Measurements from ENCODE around the gene GPANK1. TPM values are rescaled to one million over a fixed set of nuclear protein-coding genes. Genes with fewer than 3 reads are reported as not detected.
A peak's percentile ranks its signal among the peaks of the same experiment; 100 is the strongest.

The GPANK1 gene
- total and polyA plus RNA-seq, 12 donors, result 7.4 to 61.2 (median 17.2) TPM

- DNase-seq, result peak in 6 of 7 donors; percentile 80 to 91 (median 88)
- 3 to 4% (median 3%) methylated on average over 17 to 29 of the region's 29 CpGs for WGBS, 4 donors
- Histone ChIP-seq H3K4me1 (replicated peaks in 1 of 2) (peaks cover 12 to 31% of the 10 kb centered on the region in 2 donors), H3K27ac (peak overlapping the region; percentile 97 to 100 (median 98)), H3K36me3 (replicated peaks in 1 of 2) (peaks cover 0 to 51% of the 10 kb centered on the region in 2 donors), H3K4me3 (peak overlapping the region; percentile 13 to 92 (median 64)), H3K9me3 (replicated peaks in 1 of 3) (no peaks in the 10 kb centered on the region), H3K27me3 (no peaks in the 10 kb centered on the region)
- TF ChIP-seq CTCF (IDR thresholded peaks at IDR 0.05) (peak in 1 of 6 experiments; percentile 4), POLR2A (IDR thresholded peaks at IDR 0.05) (peak in 1 of 2 donors; percentile 9)
- intact Hi-C loops (cut with DNase I), result no loop called here
These were observed 13.1 kb downstream of the GPANK1 start for GRCh38 chr6:31651602-31652191.

- Histone ChIP-seq H3K9me3 (replicated peaks in 1 of 3) (no peaks in the 10 kb centered on the region), H3K4me3 (no peak overlapping the region), H3K4me1 (replicated peaks in 1 of 2) (peaks cover 0 to 10% of the 10 kb centered on the region in 2 donors), H3K27ac (no peak overlapping the region), H3K27me3 (no peaks in the 10 kb centered on the region), H3K36me3 (replicated peaks in 1 of 2) (peaks cover 0 to 100% of the 10 kb centered on the region in 2 donors)
- intact Hi-C loops (cut with DNase I), result no loop called here
- no peak for DNase-seq
- TF ChIP-seq CTCF (IDR thresholded peaks at IDR 0.05) (no peak), POLR2A (IDR thresholded peaks at IDR 0.05) (no peak)
- 93 to 95% (median 95%) methylated on average over 9 of the region's 9 CpGs for WGBS, 4 donors
These were observed 19.5 kb downstream of the GPANK1 start for GRCh38 chr6:31645325-31645724.

- peaks cover 0 to 5% of the 10 kb centered on the region in 2 donors for H3K4me1 ChIP-seq (replicated peaks in 1 of 2)
- no peak for TF ChIP-seq POLR2A (IDR thresholded peaks at IDR 0.05)
- no peak for TF ChIP-seq CTCF (IDR thresholded peaks at IDR 0.05)
- H3K27ac ChIP-seq, result peak overlapping the region in 1 of 5 donors; percentile 46
- no peaks in the 10 kb centered on the region for H3K9me3 ChIP-seq (replicated peaks in 1 of 3)
- no peaks in the 10 kb centered on the region for H3K27me3 ChIP-seq
- intact Hi-C loops (cut with DNase I), result no loop called here
- 86 to 91% (median 88%) methylated on average over 16 to 17 of the region's 17 CpGs for WGBS, 4 donors
- H3K36me3 ChIP-seq (replicated peaks in 1 of 2), result peaks cover 0 to 100% of the 10 kb centered on the region in 2 donors
- DNase-seq, result no peak
- H3K4me3 ChIP-seq, result no peak overlapping the region
These were observed 20.9 kb downstream of the GPANK1 start for GRCh38 chr6:31643818-31644454.

DNA sequence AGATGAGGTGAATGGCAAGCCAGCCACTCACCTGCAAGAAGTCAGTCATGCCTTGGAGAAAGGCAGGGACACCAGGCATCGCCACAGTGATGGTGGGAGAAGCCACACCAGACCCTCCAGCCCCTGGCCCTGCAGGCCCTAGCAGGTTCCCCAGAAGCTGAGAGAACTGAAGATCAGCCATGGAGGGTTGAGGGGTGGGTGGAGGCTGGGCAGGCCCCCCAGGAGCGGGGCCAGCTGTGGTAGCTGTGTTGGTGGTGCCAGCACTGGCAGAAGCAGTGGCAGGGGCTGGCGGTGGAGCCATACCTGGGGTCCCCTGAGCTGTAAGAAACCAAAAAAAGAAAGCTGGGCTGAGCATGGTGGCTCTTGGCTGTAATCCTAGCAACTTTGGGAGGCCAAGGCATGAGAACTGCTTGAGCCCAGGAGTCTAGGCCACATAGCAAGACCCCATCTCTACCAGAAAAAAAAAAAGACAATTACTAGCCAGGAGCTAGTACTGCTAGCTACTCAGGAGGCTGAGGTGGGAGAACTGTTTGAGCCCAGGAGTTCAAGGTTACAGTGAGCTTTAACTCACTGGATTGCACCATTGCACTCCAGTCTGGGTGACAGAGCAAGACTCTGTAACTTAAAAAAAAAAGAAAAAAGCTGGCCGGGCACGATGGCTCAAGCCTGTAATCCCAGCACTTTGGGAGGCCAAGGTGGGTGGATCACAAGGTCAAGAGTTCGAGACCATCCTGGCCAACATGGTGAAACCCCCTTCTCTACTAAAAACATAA lies 21.8 kb downstream of the GPANK1 start:
- WGBS, 4 donors, result 61 to 76% (median 74%) methylated on average over 5 to 6 of the region's 6 CpGs
- intact Hi-C loops (cut with DNase I), result no loop called here
- H3K27ac ChIP-seq, result peak overlapping the region in 3 of 5 donors; percentile 5 to 68 (median 7)
- H3K4me3 ChIP-seq, result no peak overlapping the region
- peaks cover 0 to 5% of the 10 kb centered on the region in 2 donors for H3K4me1 ChIP-seq (replicated peaks in 1 of 2)
- no peak for TF ChIP-seq POLR2A (IDR thresholded peaks at IDR 0.05)
- TF ChIP-seq CTCF (IDR thresholded peaks at IDR 0.05), result no peak
- H3K9me3 ChIP-seq (replicated peaks in 1 of 3), result no peaks in the 10 kb centered on the region
- peaks cover 0 to 98% of the 10 kb centered on the region in 2 donors for H3K36me3 ChIP-seq (replicated peaks in 1 of 2)
- peak in 3 of 7 donors; percentile 49 to 69 (median 52) for DNase-seq
- H3K27me3 ChIP-seq, result no peaks in the 10 kb centered on the region

Data from adrenal gland (tissue), 12 donors.